Activated CD8-positive, alpha-beta memory T cell treated with anti-CD3 and anti-CD28 coated beads, Interleukin-2, amount 50 U/mL, for 4 hours (primary cell): ENCODE measurements around the gene RIN1.
"Not testable (repeated sequence)": the region's sequence is repeated elsewhere in the genome, so short reads cannot be mapped to it uniquely, and the experiment has no call there.

Source experiments
- DNase-seq: peaks from one replicate; pipeline ENCODE4 v3.0.0-alpha.2; 2020

Gene RIN1, protein sequence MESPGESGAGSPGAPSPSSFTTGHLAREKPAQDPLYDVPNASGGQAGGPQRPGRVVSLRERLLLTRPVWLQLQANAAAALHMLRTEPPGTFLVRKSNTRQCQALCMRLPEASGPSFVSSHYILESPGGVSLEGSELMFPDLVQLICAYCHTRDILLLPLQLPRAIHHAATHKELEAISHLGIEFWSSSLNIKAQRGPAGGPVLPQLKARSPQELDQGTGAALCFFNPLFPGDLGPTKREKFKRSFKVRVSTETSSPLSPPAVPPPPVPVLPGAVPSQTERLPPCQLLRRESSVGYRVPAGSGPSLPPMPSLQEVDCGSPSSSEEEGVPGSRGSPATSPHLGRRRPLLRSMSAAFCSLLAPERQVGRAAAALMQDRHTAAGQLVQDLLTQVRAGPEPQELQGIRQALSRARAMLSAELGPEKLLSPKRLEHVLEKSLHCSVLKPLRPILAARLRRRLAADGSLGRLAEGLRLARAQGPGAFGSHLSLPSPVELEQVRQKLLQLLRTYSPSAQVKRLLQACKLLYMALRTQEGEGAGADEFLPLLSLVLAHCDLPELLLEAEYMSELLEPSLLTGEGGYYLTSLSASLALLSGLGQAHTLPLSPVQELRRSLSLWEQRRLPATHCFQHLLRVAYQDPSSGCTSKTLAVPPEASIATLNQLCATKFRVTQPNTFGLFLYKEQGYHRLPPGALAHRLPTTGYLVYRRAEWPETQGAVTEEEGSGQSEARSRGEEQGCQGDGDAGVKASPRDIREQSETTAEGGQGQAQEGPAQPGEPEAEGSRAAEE

DNA sequence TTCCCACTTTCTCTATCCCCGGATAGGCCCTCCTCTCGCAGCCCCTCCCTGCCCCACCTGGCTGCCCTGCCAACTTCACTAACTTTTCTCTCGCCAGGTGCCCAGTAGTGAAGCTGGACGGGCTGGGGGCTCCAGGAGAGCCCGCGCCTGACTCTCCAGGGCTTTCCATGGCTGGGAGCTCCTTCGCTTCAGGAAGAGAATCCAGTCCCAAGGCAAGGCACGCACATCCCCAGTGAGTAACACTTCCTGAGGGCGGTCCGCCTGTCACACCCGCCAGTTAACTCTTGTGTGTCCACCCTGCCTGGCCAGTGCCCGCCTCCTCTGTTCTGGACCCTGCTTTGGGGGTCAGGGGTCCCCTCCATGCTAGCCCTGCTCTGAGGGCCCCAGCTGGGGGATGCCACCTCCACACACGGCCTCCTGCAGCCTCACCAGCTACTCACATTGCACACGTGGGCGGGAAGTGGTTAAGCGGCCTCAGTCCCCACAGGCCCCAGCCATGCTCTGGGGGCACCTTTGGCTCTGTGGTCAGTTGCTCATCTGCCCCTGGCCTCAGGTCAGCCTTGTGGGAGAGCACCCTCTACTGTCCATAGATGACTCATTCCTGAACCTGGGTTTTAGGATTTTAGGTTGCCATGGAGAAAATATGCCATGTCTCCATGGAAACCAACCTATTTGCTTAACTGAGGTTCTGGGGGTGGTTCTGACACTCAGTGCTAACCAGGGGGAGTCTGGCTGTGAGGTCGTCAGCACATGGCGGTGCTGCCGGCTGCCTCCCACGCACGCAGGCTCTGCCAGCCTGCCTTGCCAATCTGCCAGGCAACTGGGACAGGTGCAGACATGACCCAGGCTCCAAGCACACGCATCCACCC lies at the start of gene RIN1:
Gene RIN1 (minus strand): TSS at position 201 of the 869 bp plus-strand sequence. CDS start 32 bp downstream, at position 169.
- peak; percentile 59 for DNase-seq

DNA sequence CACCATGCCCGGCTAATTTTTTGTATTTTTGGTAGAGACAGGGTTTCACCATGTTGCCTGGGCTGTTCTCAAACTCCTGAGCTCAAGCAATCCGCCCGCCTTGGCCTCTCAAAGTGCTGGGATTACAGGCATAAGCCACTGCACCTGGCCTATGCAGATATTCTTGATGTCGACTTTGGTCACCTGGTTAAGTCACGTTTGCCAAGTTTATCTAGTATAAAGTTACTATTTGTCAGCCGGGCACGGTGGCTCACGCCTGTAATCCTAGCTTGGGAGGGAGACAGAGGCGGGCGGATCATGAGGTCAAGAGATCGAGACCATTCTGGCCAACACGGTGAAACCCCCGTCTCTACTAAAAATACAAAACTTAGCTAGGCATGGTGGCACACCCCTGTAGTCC lies 48.1 kb upstream of the RIN1 start:
- not testable (repeated sequence) for DNase-seq

DNA sequence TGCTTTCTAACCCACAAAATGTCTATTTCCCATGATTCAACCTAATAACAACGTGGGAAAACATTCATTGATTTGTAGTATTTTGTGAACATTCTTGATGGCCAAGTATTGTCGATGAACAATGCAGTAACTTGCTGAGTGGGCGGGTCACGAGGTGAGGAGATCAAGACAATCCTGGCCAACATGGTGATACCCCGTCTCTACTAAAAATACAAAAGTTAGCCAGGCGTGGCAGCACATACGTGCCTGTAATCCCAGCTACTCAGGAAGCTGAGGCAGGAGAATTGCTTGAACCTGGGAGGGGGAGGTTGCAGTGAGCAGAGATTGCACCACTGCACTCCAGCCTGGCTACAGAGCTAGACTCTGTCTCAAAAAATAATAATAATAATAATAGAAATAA lies 44.0 kb upstream of the RIN1 start:
- DNase-seq, result not testable (repeated sequence)

DNA sequence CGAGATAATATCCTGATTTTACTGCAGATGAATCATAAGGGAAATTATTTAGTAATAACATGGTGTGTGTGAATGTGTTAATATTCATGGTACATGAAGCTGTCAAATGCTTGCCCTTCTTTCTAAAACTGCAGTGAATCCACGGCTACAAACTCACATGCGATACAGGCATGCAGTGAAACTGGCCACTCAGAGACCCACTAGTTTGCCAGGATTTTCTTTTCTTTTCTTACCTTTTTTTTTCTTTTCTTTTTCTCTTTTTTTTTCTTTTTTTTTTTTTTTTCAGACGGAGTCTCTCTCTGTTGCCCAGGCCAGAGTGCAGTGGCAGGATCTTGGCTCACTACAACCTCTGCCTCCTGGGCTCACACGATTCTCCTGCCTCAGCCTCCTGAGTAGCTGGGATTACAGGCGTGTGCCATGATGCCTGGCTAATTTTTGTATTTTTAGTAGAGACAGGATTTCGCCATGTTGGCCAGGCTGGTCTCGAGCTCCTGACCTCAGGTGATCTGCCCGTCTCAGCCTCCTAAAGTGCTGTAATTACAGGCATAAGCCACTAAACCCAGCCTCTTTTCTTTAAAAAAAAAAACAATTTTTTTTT lies 37.6 kb upstream of the RIN1 start:
- DNase-seq, result not testable (repeated sequence)

DNA sequence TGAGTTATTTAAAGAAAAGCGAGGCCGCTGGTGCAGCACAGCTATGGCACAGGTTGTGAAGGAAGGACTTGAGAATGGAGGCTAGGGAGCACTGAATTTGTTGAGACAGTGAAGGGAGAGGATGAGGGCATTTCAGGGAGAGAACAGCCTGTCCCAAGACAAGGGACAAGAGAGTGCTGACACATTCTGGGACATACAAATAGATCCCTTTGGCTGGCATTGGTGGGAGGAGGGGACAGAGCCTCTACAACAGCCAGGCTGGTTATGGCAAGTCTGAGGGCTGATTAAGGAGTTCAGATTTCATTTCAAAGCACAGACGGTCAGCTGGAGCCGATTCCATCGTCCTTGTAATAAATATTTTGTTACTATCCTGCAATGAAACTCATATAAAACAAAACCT lies 37.0 kb upstream of the RIN1 start:
- no peak for DNase-seq

DNA sequence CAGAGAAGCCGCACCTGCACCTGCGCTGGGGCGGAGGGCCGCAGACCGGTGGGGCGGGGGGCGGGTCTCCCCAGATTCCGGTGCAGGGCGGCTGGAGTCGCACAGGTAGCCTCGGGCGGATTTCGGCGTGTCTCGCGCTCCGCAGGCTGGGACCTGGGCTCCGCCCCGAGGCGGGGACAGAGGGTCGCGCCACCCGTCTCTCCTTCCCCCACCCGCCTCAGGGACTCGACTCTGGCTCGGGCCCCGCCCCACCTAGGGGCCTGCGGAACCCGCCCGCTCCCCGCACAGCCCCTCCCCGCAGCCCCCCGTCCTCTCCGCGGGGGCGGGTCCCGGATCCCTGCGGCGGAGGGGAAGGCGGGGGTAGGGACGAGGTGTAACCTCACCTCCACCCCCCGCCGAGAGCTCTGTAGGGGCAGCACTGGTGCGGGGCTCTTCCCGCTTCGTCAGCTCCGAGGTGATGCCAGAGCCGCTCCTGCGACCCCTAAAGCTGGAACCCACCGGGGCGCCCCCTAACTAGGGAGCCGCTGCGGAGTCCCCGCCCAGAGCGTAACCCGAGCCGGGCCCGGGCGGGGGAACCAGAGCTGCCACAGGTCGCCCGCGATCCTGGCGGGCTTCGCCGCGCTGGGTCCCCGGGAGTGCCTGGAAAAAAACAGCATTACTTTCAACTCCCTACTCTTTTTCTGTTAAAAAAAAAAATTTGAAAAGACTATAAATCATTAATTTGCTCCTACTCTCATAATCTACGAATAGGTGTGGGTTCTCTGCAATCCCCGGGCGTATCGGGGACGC lies 35.6 kb upstream of the RIN1 start, which contains the start of gene SLC29A2:
Gene SLC29A2 (minus strand): TSS at position 134 of the 789 bp plus-strand sequence. CDS start 169 bp downstream, outside the sequence.
- peak; percentile 79 for DNase-seq

DNA sequence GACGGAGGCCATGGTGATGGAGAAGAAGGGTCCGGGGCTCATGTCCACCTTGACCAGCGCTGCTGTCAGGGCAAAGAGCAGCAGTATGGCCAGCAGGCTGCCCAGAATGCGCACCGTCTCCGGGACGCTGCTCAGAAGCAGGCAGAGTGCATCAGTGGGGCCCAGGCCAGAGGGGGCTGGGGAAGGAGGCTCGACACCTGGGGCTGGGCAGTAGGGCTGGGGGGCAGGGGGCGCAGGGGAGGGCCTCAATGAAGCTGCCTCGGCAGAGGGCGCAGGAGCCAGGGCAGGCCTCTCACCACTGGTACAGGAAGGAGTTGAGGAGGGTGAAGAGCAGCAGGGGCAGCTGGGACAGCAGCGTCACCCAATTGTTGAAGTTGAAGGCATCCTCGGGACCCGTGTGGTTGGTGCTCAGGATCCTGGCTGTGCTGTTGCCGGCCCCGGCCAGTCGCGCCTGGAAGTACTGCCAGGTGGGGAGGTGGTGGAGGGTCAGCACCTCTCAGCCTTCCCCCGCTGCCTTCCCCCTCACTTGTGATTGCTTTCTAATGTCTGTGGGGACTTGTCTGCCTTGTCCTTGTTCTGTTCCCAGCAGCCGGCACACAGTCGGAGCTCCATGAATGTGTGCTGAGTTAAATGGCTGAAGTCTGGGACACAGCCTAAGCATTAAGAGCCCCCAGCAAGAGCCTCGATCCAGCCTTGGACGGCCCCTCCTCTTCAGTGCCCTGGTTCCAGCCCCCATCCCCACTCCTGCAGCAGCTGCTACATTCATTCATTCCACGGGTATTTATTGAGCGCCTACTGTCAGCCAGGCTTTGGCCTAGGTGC lies 33.0 kb upstream of the RIN1 start:
- no peak for DNase-seq

DNA sequence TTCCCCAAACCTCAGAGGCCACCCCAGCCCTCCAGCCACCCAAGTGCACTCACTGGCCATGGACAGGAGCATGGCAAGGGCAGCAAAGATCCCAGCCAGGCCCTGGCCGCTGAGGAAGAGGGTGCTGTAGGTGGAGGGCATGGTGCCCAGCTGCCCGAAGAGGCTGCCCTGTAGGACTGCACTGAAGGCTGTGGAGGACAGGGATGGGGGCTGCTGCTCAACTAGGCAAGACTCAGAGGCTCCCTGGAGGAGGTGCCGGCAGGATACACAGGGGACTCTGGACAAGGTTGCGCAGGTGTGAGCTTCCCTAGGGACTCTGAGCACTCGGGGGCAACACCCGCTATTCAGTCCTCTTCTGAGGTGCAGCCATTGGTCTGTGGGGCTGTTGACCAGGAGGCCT lies 32.2 kb upstream of the RIN1 start:
- DNase-seq, result no peak

DNA sequence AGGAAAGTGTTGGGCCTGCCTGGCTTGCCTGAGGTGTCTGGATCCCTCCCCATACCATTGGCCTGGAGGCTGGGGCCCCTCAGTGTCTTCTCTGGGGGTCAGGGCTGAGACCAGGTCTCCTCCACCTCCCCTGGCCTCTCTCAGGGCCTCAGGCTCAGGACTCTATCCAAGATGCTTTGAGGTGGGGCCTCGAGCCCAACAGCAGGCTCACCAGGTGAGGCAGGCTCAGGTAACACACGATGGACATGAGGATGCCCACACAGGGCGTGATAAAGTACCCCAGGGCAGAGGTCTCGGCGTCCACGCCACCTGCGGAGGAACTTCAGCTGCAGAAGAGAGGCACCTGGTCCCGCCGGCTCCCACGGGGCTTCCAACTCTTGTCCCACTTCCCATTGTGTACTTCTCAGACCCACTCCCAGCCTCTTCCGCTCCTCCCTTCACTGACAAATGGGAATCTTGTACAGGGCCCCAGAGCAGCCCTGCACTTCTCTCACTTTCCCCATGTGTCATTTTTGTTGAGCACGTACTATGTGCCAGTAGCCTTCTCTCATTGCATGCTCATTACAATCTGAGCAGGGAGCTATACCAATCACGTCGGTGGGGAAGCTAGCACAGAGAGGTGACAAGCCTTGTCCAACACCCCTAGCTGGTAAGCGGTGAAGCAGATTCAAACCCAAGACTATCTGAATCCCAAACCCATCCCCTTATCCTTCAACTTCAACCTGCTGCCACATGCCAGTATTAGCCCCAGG lies 31.5 kb upstream of the RIN1 start:
- no peak for DNase-seq

DNA sequence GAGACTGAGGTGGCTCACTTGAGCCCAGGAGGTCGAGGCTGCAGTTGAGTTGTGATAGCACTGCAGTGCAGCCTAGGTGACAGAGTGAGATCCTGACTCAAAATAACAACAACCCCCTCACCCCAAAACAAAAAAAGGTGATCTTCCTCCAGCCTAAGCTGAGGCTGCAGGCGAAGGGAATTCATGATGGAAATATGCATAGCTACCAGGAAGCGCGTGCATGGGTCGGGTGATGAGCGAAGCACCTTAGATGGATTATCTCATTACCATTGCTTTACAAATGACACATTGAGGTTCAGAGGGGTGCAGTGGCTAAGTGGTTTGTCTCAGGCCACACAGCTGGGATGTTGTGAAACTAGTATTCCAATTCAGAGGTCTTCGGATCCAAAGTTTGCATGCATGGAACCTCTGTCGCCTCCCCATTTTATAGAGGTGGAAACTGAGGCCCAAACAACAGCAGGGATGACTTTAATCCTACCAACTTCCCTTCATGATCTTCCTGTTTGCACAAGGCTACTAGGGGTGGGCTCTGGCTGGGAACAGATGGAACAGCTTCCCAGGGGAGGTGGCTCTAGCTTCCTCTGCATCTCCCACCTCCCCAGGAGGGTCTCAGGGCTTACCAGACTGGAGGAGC lies 30.7 kb upstream of the RIN1 start:
- DNase-seq, result no peak

DNA sequence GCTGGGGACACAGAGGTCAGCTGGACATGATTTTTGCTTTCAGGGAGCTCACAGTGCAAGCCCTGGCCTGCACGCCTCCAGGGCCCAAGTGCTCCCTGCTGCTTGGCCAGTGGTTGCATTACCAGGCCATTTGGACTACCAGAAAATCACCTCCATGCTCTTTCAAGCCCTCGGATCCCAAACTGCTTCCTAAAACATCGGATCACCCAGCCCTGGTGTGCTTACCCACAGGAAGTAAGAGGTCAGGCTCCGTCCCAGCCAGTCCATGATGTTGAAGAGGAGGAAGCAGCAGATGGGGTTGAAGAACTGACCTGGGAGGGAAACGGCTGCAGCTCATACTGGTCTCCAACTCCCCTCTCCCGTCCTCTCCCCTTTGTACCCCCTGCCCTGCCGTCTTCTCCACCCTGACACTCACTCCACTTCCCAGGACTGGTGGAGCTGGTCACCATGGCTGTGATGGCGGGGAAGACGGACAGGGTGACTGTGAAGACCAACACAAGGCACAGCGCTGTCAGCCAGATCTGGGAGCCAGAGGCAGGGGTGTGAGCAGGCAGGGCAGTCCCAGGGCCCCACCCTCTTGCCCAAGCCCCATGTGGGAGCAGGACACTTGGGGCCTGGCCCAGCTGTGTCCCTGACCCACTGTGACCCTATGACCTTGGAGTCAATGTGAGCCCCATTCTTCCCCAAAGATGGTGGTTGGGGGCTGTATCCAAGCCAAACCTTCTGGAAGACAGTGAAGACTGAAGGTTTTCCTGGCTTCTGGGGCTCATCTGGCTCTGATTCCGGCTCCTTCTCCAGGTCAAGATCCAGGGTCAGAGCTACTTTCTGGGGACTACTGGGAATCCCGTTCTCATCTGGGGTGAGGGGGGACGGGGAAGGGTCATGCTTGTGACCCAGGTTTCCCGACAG lies 29.7 kb upstream of the RIN1 start:
- DNase-seq, result no peak

DNA sequence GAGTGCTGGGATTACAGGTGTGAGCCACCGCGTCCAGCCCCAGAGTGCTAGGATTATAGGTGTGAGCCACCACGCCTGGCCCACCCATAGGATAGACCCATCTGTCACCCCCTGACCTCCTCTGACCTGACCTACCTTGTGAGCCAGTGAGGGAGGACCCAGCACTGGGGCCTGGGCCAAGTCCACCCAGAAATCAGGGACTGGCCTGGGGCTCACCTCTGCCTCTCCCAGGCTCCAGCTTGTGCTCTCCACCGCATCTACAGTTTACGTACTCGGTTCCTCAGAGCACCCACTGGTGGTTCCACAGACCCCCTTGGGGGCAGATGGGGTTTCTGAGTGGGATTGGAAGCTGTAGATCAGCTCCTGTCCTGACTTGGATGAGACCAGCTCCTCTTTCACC lies 28.9 kb upstream of the RIN1 start:
- DNase-seq, result no peak

DNA sequence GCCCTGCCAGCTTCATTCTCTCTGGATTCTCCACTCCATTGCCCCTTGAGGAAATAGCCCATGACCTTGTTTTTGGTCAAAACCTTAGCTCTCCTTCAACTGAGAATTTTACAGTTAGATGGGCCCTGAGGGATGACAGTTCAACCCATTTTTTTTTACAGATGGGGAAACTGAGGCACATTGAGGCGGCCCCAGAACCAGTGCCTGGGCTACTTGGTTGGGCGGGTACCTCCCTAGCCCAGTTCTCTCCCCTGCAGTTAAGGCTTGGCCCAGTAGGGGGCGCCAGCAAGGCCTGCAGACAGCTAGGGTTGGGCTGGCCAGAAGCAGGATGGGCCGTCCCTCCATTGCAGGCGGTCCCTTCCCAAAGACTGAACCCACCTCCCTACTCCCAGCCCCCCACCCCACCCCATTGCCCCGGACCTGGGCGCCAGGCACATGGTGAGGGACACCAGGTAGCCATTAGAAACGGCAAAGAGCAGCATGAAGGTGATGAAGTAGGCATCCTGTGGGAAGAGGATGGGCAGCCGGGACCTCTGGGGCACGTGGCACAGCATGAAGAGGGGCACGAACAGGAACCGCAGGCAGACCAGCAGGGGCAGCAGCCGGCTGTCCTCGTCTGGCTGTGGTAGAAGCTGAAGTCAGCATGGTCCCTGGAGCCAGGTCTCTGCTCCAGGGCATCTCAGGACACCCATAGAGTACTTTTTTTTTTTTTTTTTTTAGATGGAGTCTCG lies 27.7 kb upstream of the RIN1 start:
- DNase-seq, result peak; percentile 72

DNA sequence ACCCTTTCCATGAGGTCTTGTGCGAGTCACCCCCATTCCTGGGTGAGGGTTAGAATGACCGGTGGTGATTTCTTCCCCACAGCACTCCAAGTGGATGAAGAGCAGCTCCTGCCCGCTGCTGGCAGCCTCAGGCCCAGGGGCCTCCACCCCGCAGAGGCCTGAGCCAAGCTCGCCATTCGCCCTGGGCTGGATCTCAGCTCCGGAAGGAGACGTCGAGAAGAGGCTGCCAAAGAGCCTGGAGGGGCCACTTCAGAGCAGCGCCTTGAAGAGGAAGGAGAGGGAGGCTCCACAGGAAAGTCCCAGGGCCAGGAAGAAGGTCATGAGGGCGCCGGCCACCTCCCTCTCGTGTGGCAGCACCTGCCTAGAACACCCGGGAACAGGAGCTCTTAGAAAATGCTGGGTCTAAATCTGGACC lies 27.0 kb upstream of the RIN1 start:
- no peak for DNase-seq

DNA sequence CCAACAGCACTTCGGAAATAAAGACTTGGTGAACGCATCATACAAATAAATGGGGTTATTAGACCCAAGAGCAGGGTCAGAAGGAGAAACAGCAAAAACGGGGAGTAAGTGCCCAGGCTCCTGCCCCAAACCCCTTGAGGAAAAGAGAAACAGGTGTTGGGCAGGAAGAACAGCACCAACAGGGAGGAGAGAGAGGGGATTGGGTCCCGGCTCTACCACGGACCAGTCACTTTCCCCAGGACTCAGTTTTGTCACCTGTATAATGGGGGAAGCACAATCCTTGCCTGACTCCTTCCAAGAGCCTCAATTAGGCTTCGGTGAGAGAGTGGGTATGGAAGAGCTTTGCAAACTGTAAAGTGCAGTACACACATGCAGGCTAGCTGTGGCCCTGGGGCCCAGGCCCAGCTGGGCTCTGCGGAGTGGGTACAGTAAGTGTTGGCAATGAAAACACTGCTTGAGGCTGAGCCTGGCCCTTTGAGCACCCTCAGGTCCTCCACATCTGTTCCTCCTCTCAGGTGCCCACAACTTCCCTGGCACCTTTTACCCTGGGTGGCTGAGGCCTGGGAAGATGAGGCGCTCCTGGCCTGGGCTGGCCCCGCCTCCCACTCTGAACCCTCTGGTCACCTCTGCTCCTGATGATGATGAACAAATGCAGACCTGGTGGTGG lies 26.4 kb upstream of the RIN1 start:
- DNase-seq, result no peak

DNA sequence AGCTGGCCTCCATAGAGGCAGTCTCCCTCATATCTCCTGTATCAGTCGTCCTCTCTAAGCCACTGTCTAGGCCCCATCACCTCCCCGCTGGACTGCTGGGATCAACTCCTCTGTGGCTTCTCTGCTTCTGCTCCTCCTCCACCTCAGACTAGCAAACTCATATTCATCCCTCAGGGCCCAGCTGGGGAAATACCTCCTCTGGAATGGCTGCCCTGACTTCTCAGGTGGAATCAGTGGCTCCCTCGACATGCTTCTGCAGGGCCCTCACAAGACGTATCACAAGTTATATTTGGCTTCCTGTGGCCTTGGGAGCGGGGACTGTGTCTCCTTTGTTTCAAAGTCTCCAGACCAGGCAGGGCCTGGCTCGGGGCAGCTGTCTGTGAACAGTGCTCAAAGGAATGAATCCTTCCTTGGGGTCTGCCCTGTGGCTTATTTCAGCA lies 25.3 kb upstream of the RIN1 start:
- no peak for DNase-seq
